HG03354 (cell line): Measurements from ENCODE around the gene NELL2.

ENCODE experiments used
- ATAC-seq: cut with Tn5 transposase; IDR thresholded peaks from one replicate; pipeline ENCODE4 v1.9.1; 2021; ENCODE audit warnings: mild to moderate bottlenecking; ENCODE audit not compliant: unreplicated experiment, poor library complexity, severe bottlenecking

NELL2 gene

DNA sequence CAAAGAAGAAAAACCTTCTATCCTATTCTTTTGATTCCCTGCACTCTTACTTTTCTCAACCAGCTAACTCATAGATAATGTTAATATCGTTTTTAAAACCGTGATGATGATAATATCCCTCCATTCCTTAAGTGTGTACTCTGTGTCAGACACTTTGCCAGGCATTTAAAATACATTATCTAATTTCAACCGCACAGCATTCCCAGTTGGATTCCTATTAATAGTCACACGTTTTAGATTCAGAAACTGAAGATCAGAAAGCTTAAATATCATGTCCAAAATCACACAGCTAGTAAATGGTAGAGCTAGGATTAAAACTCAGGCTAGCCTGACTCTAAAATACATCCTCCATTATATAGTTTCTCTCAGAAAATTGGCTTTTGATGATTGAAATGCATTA lies 366.0 kb downstream of the NELL2 start:
- no peak for ATAC-seq

GRCh38 chr12:44509471-44509870 lies 366.6 kb downstream of the NELL2 start:
- ATAC-seq: no peak

GRCh38 chr12:44507461-44507860 lies 368.7 kb downstream of the NELL2 start:
- ATAC-seq: no peak

GRCh38 chr12:44504799-44505198 lies 371.3 kb downstream of the NELL2 start:
- ATAC-seq: no peak

- ATAC-seq: no peak
Measured at GRCh38 chr12:44503329-44503728, 372.8 kb downstream of the NELL2 start.

DNA sequence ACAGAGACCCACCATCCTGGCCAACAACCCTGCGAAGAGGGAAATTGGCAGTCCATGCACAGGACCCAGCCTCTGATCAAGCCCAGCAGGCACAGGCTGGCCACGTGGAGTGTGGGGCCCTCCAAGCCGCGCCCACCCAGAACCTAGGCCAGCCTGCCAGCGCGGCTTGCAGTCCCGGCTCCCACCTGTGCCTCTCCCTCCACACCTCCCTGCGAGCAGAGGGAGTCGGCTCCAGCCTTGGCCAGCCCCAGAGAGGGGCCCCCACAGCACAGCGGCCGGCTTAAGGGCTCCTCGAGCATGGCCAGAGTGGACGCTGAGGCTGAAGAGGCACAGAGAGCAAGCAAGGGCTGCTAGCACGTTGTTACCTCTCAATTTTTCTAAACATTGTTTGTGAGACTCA lies 373.4 kb downstream of the NELL2 start:
- ATAC-seq: no peak

- no peak for ATAC-seq
Measured at GRCh38 chr12:44500423-44500822, 375.7 kb downstream of the NELL2 start.

- no peak for ATAC-seq
Measured at GRCh38 chr12:44497044-44497443, 379.1 kb downstream of the NELL2 start.

DNA sequence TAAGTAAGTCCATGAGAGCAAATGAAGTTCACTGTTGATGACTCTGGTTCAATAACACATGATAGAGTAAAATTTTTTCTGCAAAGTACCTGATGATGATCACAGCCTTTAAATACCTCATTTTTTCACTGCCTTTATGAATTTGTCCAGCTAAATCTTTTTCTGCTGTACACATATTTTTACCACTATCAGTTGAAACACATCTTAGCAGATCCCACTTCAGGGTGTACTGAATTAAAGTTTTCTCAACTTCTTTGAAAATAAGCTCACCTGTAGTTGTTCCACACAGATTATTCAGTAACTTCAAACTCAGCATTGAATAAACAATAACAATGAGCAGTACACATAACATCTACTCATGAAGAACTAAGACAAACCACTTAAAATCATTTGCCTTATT lies 385.9 kb downstream of the NELL2 start:
- ATAC-seq: no peak

DNA sequence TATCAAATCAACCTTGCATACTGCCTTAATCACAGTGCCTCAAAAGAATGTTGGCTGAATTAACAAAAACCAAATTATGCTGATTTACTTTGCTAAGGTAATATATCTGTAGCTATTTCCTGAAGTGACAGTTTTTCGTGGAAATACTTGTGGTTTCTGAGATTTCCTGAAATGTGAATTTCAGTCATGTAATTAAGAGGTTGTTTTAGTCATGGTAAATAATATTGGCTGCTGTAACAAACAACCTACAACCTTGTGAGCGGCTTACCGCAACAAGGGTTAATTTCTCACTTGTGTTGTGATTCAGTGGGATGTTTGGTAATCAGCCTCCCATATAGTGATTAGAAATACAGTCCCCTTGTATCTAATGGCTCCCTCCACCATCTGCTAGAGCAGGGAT lies 387.9 kb downstream of the NELL2 start:
- ATAC-seq: no peak

- no peak for ATAC-seq
Measured at GRCh38 chr12:44484862-44485261, 391.3 kb downstream of the NELL2 start.

- ATAC-seq: no peak
Measured at GRCh38 chr12:44477331-44477980, 398.7 kb downstream of the NELL2 start.

DNA sequence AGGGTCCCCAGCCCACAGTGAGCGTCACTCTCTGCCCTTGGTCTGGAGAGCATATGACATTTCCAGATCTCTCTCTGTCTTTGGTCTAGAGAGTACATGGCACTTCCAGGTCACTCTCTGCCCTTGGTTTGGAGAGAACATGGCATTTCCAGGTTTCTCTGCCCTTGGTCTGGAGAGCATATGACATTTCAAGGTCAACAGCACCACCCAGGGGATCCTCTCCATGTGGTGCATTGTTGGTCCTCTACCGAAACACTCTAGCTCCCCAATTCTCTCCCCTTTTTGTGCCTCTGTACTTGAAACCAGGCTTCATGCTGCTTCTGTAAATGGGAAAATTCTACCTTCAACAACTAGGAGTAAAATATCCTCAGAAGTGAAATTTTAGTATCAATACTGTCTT lies 399.4 kb downstream of the NELL2 start:
- ATAC-seq: no peak

GRCh38 chr12:44465139-44465538 lies 411.0 kb downstream of the NELL2 start:
- no peak for ATAC-seq

- ATAC-seq: no peak
Measured at GRCh38 chr12:44464180-44464579, 411.9 kb downstream of the NELL2 start.

GRCh38 chr12:44462729-44463128 lies 413.4 kb downstream of the NELL2 start:
- no peak for ATAC-seq

DNA sequence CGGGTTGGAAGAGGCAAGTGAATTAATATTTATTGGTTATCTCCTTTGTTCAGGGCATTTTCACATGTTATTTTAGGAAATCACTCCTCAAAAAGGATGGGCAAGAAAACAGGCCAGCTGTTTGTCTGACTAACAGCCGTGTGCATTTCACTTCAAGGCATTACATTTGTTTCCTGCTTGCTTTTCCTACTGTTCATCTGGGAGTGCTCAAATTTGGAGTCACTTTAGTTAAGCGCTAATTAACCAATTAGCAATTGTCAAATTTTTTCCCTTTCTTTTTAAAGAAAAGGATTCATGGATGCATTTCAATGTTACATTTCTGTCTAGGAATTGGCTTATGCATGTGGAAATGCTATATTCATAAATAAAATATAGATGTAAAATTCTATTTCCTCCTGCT lies 415.9 kb downstream of the NELL2 start:
- no peak for ATAC-seq

DNA sequence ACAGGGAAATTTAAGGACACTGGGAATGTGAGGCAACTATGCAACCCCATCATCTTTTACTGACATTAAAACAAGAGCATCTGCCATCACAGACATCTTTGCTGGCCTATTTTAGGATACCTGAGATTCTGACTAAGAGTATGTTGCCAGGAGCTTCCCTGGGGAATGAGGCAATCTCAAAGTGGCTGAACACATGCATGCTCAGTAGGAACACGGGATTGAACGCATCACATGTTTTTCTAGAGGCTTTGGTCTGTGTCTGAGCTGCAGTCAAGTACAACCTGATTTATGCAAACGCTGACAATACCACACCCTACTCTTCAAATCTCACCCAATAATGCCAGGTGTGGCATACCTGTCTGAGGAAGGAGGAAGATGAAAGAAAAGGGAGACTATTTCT lies 416.5 kb downstream of the NELL2 start:
- no peak for ATAC-seq
